Amniotic epithelial cell (primary cell): Measurements from ENCODE around the gene LIPC.

Source experiments
- DNase-seq: peaks from one replicate; pipeline ENCODE4 v3.0.0-alpha.2; 2010; ENCODE audit warnings: low read depth

The LIPC gene

DNA sequence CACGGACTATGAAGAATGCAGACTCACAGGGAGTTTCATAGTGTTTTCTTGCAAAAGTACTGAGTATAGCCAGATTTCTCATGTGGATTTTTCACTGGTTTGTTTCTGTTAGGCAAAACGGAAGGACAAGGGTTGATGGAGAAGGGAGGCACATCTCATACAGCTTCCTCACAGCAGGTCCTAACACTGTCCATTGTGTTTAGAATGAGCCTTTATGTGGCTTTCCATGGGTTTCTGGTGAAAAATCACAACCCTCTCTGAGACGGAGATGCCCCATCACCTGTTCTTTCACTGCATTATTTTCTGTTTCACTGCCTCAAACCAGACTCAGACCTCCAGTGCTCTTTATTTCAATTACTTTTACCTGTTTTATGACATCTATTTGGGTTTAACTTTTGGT lies 25.0 kb upstream of the LIPC start:
- DNase-seq, result peak; percentile 19

DNA sequence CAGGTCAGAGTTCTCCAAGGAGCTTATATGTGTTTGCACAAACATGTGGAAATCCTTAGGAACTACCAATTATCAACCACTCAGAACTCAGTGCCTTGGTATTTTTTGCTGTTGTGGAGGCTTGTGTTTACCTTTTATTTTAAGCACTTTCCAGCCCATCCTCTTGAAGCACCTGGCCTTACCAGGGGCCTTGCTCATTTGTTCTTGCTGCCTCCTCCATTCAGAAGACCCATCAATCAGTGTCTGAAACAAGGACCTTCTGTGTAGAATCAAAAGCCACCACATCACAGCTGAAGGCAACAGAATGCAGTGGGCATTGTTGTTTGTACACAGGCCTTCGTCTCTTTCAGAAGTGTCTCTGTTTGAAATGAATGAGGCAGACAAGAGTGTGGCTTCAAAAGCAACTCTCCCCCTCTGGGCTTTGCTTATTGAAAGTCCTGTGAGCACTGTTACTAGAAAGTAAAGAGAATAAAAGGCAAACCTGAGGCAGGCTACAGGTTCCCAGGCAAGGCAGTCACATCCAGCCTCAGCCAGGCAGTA lies 24.5 kb upstream of the LIPC start:
- DNase-seq, result no peak

- no peak for DNase-seq
Observed at GRCh38 chr15:58407778-58408177, 24.0 kb upstream of the LIPC start.

DNA sequence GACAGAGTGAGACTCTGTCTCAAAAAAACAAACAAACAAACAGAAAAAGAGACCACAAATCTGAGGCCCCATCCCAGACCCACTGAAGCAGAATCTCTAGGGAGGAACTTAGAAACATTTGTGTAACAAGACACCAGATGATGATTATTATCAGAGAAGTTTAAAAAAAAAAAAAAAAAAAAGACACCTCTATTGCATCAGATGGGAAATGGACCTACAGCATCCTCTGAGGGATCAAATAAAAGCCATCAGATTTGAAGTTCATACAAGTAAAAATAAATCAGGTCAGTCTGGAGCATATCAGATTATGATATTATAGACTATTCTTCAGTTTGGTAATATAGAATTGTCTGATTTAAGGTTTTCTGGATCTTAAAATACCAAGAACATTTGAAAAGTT lies 21.9 kb upstream of the LIPC start:
- no peak for DNase-seq

GRCh38 chr15:58410353-58410752 lies 21.4 kb upstream of the LIPC start:
- peak; percentile 30 for DNase-seq

- no peak for DNase-seq
Observed at GRCh38 chr15:58413253-58413652, 18.5 kb upstream of the LIPC start.

DNA sequence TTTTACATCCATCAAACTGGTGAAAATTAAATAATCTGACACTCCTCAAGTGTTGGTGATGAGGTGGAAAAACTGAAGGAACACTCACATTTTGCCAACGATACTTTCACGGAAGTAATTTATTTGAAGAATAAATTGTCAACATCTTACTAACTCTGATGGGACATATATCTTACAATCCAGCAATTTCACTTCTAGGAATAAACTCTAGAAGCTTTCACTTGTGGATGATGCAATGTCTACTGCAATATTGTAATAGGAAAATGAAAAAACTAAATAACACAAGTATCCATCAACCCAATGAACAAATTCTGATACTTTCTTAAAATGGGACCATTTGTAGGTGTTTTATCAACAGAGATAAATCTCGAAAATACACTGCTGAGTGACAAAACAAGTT lies 16.2 kb upstream of the LIPC start:
- no peak for DNase-seq

DNA sequence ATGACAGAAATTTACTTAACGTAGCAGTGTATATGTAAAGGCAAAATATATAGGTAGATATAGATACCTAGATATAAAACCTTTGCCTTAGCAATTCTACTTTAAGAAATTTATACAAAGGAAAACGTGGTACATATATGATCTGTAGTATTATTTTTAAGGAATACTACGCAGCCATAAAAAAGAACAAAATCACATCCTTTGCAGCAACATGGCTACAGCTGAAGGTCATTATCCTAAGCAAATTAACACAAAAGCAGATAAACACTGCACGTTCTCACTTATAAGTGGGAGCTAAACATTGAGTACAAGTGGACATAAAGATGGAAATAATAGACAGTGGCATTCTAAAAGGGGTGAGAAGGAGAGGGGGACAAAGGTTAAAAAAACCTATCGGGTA lies 14.8 kb upstream of the LIPC start:
- DNase-seq, result no peak

DNA sequence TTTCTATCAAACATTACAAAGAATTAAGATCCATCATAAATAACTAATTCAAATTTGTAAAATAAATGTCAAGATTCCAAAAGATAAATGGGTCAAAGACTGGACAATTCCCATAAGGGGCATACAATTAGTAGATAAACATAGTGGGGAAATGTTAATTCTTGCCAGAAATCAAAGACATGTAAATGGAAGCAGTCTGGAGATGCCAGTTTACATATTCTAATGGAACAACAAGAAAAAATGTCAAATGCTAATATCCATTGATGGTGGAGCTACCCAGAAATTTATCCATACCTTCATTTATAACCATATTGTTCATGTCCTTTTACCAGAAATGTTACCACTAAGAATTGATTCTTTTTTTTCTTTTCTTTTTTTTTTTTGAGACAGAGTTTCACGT lies 13.7 kb upstream of the LIPC start:
- DNase-seq, result no peak

- no peak for DNase-seq
Observed at GRCh38 chr15:58419803-58420524, 11.8 kb upstream of the LIPC start.

- DNase-seq, result no peak
Observed at GRCh38 chr15:58420579-58421043, 11.2 kb upstream of the LIPC start.

DNA sequence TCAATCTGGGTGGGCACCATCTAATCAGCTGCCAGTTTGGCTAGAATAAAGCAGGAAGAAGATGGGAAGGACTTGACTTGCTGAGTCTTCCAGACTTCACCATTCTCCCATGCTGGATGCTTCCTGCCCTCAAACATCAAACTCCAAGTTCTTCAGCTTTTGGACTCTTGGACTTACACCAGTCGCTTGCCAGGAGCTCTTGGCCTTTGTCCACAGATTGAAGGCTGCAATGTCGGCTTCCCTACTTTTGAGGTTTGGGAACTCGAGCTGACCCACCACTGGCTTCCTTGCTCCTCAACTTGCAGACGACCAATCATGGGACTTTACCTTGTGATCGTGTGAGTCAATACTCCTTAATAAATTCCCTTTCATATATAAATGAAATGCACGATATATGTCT lies 8.6 kb upstream of the LIPC start:
- no peak for DNase-seq

- DNase-seq, result no peak
Observed at GRCh38 chr15:58423831-58424608, 7.8 kb upstream of the LIPC start.

- no peak for DNase-seq
Observed at GRCh38 chr15:58424722-58425121, 7.1 kb upstream of the LIPC start.

DNA sequence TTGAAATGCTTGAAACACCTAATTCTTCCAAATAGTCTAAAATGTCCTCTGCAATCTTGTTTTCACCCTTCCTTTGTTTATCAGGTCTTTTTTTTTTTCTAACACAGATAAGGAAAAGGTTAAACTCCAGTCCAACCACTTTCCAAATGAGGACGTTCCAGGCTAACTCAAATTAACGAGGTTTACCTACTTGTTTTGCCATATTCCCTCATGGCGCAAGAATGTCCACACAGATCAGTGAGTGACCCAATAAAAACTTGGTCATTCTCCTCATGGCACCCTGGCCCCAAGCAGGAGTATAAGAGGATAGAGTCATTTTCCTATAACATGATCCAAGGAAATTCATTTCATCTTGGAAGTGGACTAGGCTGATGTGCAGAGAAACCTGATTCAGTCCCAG lies 6.6 kb upstream of the LIPC start:
- peak; percentile 27 for DNase-seq

DNA sequence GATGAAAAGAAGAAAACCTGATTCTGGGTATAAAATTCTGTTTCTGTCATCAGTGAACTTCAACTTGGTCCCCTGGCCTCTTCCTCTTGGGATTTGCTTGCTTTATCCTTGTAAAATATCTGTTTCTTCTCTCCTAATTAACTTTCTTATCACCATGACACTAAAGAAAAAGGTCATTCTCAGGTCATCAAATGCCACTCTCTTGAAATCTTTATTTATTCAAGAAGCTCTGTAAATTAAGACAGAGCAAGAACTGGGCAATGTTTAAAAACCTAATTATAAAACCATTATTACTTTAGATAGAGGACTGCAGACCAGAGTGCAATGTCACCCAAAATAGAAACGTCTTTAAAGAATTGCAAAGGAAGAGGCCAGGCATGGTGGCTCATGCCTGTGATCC lies 6.0 kb upstream of the LIPC start:
- no peak for DNase-seq

- no peak for DNase-seq
Observed at GRCh38 chr15:58426501-58426900, 5.3 kb upstream of the LIPC start.

- no peak for DNase-seq
Observed at GRCh38 chr15:58427987-58428386, 3.8 kb upstream of the LIPC start.

DNA sequence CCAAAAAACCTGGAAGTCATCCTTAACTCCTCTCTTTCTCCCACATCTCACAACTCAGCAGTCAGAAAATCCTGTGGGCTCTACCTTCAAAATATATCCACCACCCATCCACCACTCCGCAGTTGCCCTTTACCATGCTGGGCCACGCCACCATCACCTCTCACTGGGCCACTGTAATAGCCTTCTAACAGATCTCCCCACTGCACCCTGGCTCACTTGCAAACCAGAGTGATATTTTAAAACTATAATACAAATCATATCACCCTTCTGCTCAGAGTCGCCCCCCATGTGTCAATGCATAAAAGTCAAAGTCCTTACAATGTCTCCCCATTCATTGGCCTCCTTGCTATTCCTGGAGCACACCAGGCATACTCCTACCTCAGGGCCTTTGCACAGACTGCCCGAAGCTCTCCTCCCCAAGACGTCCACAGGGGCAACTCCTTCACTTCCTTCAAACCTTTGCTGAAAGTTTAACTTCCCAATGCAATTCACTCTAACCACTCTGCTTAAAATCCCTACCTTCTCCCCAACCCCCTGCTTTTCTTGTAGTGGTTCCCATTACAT lies 1.5 kb upstream of the LIPC start:
- no peak for DNase-seq

GRCh38 chr15:58432401-58432800 lies 610 bp downstream of the LIPC start:
- DNase-seq, result peak; percentile 66

GRCh38 chr15:58433597-58434333 lies 2.0 kb downstream of the LIPC start:
- peak; percentile 52 for DNase-seq

DNA sequence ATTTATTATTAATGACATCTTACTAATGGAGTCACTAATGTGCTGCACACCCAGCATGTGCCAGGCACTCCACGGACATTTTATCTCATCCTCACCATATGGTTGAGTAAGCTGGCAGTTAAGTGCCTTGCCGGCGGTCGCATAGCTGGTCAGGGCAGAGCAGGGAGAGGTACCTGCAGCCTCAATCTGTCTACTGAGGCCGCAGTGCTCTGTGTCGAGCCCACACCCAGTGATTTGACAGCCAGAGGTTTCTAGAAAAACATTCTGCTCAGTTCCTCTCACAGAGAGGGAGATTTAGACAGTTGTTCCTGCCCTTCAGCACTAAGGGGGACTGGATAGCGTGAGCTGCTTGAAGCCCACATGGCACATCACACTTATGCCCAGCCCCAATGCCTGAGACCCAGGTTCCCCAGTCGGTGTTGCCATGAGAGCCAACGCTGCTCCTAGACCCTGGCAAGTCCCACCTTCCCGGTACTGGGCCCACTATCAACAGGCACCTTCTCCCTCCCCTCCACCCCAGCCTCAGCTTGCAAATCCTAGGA lies 2.6 kb downstream of the LIPC start:
- DNase-seq, result no peak
